AG10803 (cell line): ENCODE results near the gene SLC24A1.

Experiments used
- DNase-seq: peaks from one replicate; pipeline ENCODE4 v3.0.0; 2010; ENCODE audit warnings: low read depth
- H3K4me3 ChIP-seq: 2 replicates; pipeline ENCODE4 v1.5.1; 2011; ENCODE audit warnings: mild to moderate bottlenecking, low read length, control low read depth
- CTCF ChIP-seq: conservative IDR thresholded peaks from 2 replicates; pipeline ENCODE4 v1.5.1; 2011; ENCODE audit warnings: mild to moderate bottlenecking, low read length, control low read depth, inconsistent platforms

The SLC24A1 gene

GRCh38 chr15:65618560-65619109 lies 3.1 kb upstream of the SLC24A1 start:
- no peak for TF ChIP-seq CTCF
- no peak overlapping the region for H3K4me3 ChIP-seq
- DNase-seq, result no peak

GRCh38 chr15:65619626-65620290 lies 2.0 kb upstream of the SLC24A1 start:
- H3K4me3 ChIP-seq, result no peak overlapping the region
- no peak for DNase-seq
- no peak for TF ChIP-seq CTCF

- no peak for DNase-seq
- no peak overlapping the region for H3K4me3 ChIP-seq
- TF ChIP-seq CTCF, result no peak
Observed at GRCh38 chr15:65620833-65621232, 905 bp upstream of the SLC24A1 start.

GRCh38 chr15:65623103-65623502 lies 1.4 kb downstream of the SLC24A1 start:
- H3K4me3 ChIP-seq, result no peak overlapping the region
- DNase-seq, result no peak
- no peak for TF ChIP-seq CTCF

- no peak for DNase-seq
- TF ChIP-seq CTCF, result no peak
- H3K4me3 ChIP-seq, result no peak overlapping the region
Observed at GRCh38 chr15:65626856-65627255, 5.1 kb downstream of the SLC24A1 start.

GRCh38 chr15:65629548-65629947 lies 7.8 kb downstream of the SLC24A1 start:
- no peak for DNase-seq
- H3K4me3 ChIP-seq, result no peak overlapping the region
- TF ChIP-seq CTCF, result no peak

GRCh38 chr15:65630760-65631159 lies 9.0 kb downstream of the SLC24A1 start:
- no peak overlapping the region for H3K4me3 ChIP-seq
- TF ChIP-seq CTCF, result no peak
- no peak for DNase-seq
